Measurements from ENCODE around the gene MUS81.

GRCh38 chr11:65870307-65870658 is 10.1 kb downstream of the MUS81 start:
- no peak for TF ChIP-seq EP300 (IDR thresholded peaks at IDR 0.05)
- peak in 1 of 4 donors; percentile 3 for TF ChIP-seq POLR2AphosphoS5 (IDR thresholded peaks at IDR 0.05)
- no peak for TF ChIP-seq CTCF (IDR thresholded peaks at IDR 0.05)
- TF ChIP-seq POLR2A (IDR thresholded peaks at IDR 0.05), result no peak
